ENCODE measurements around the gene MROH2A.

The MROH2A gene

GRCh38 chr2:233838251-233838650, 60.1 kb downstream of the MROH2A start:
- TF ChIP-seq CTCF (IDR thresholded peaks at IDR 0.05; ENCODE audit: borderline replicate concordance, insufficient read depth, low read depth, low read length): no peak
- H3K4me3 ChIP-seq (ENCODE audit: low read depth, low read length): no peak overlapping the region

GRCh38 chr2:233838726-233839446, 60.8 kb downstream of the MROH2A start:
- H3K4me3 ChIP-seq (ENCODE audit: low read depth, low read length): no peak overlapping the region
- TF ChIP-seq CTCF (IDR thresholded peaks at IDR 0.05; ENCODE audit: borderline replicate concordance, insufficient read depth, low read depth, low read length): no peak

GRCh38 chr2:233839447-233839820, 61.3 kb downstream of the MROH2A start:
- TF ChIP-seq CTCF (IDR thresholded peaks at IDR 0.05; ENCODE audit: borderline replicate concordance, insufficient read depth, low read depth, low read length): no peak
- H3K4me3 ChIP-seq (ENCODE audit: low read depth, low read length): no peak overlapping the region

- TF ChIP-seq CTCF (IDR thresholded peaks at IDR 0.05; ENCODE audit: borderline replicate concordance, insufficient read depth, low read depth, low read length): no peak
- no peak overlapping the region for H3K4me3 ChIP-seq (ENCODE audit: low read depth, low read length)
These were observed 62.4 kb downstream of the MROH2A start for GRCh38 chr2:233840520-233840919.

GRCh38 chr2:233841183-233841582, 63.1 kb downstream of the MROH2A start:
- no peak for TF ChIP-seq CTCF (IDR thresholded peaks at IDR 0.05; ENCODE audit: borderline replicate concordance, insufficient read depth, low read depth, low read length)
- no peak overlapping the region for H3K4me3 ChIP-seq (ENCODE audit: low read depth, low read length)

- TF ChIP-seq CTCF (IDR thresholded peaks at IDR 0.05; ENCODE audit: borderline replicate concordance, insufficient read depth, low read depth, low read length): no peak
- H3K4me3 ChIP-seq (ENCODE audit: low read depth, low read length): no peak overlapping the region
These were observed 66.1 kb downstream of the MROH2A start for GRCh38 chr2:233844064-233844807.

GRCh38 chr2:233844836-233845235, 66.7 kb downstream of the MROH2A start:
- no peak overlapping the region for H3K4me3 ChIP-seq (ENCODE audit: low read depth, low read length)
- no peak for TF ChIP-seq CTCF (IDR thresholded peaks at IDR 0.05; ENCODE audit: borderline replicate concordance, insufficient read depth, low read depth, low read length)
